GM12878 (cell line): ENCODE results near the gene ZBTB16. TPM values are rescaled to one million over a fixed set of nuclear protein-coding genes. Genes with fewer than 3 reads are reported as not detected.

Source experiments
- ATAC-seq: fragments of 200-7000 bp; cut with Tn5 transposase; 3 replicates; pipeline ENCODE4 v1.9.1; 2020; ENCODE audit warnings: mild to moderate bottlenecking, moderate library complexity
- BruUV-seq: library from RNA; stranded (reverse); fragments of 400-500 nt; replicated peaks from 2 replicates; lab custom pipeline; 2021; lab: Mats Ljungman, UMichigan
- CTCF ChIA-PET: fragments of 300-600 bp; sonication (Branson Sonifier 250); formaldehyde crosslinking; extraction: SDS; loops from one replicate; lab custom pipeline; 2021; ENCODE audit warnings: inconsistent platforms; lab: Yijun Ruan, JAX
- POLR2A ChIA-PET: fragments of 350-600 bp; formaldehyde crosslinking; extraction: SDS; loops from one replicate; lab custom pipeline; 2021; ENCODE audit warnings: inconsistent platforms; lab: Charles Lee
- RAD21 ChIA-PET: fragments of 300-600 bp; sonication (Branson Sonifier 250); formaldehyde crosslinking; loops from one replicate; lab custom pipeline; 2023; ENCODE audit warnings: antibody characterized with exemption; ENCODE audit not compliant: unreplicated experiment; lab: Charles Lee
- SMC1A ChIA-PET: fragments of 300-600 bp; sonication (Branson Sonifier 250); formaldehyde crosslinking; loops from one replicate; lab custom pipeline; 2023; ENCODE audit not compliant: unreplicated experiment, uncharacterized antibody; lab: Charles Lee
- DNase-seq: peaks from one replicate; pipeline ENCODE4 v3.0.0-alpha.2; 2011; ENCODE audit warnings: low read depth, low spot score
- FAIRE-seq: peaks from 3 replicates; lab custom pipeline; 2011; peaks lifted over from hg19 to GRCh38; lab: Jason Lieb, UNC
- H2AFZ ChIP-seq: 2 replicates; pipeline ENCODE4 v1.6.0; 2011; ENCODE audit warnings: low read depth, low read length, control low read depth; ENCODE audit not compliant: control insufficient read depth
- H3K27ac ChIP-seq: 2 replicates; pipeline ENCODE4 v1.5.1; 2011; ENCODE audit warnings: control low read depth; ENCODE audit not compliant: control insufficient read depth, insufficient read depth
- H3K27me3 ChIP-seq, 2 experiments: replicated peaks in 1 of 2; 2 replicates each; pipeline versions ENCODE4 v1.6.0 to v1.6.1; 2011; ENCODE audit warnings: low read length in 1 of 2; ENCODE audit not compliant: control insufficient read depth in 2 of 2, insufficient read depth in 2 of 2
- H3K36me3 ChIP-seq, 2 experiments: 2 replicates each; pipeline ENCODE4 v1.5.1; 2011; ENCODE audit warnings: low read length in 1 of 2; ENCODE audit not compliant: control insufficient read depth in 2 of 2, insufficient read depth in 2 of 2
- H3K4me1 ChIP-seq: 2 replicates; pipeline ENCODE4 v1.6.1; 2011; ENCODE audit warnings: mild to moderate bottlenecking, low read length, moderate library complexity, mixed read lengths; ENCODE audit not compliant: control insufficient read depth, insufficient read depth
- H3K4me2 ChIP-seq: 2 replicates; pipeline ENCODE4 v1.6.0; 2011; ENCODE audit warnings: control low read depth; ENCODE audit not compliant: control insufficient read depth, insufficient read depth
- H3K4me3 ChIP-seq: fragments of 200-600 bp; sonication (generic); 2 replicates; pipeline ENCODE4 v1.5.1; 2016
- H3K79me2 ChIP-seq: 2 replicates; pipeline ENCODE4 v1.6.0; 2011; ENCODE audit warnings: low read length; ENCODE audit not compliant: control insufficient read depth, insufficient read depth
- H3K9ac ChIP-seq: 2 replicates; pipeline ENCODE4 v1.8.0; 2011; ENCODE audit warnings: low read length, control low read depth, mixed read lengths; ENCODE audit not compliant: control insufficient read depth, insufficient read depth
- H3K9me3 ChIP-seq: replicated peaks from 3 replicates; pipeline ENCODE4 v1.5.1; 2011; ENCODE audit warnings: mild to moderate bottlenecking, low read length; ENCODE audit not compliant: control insufficient read depth, insufficient read depth
- H4K20me1 ChIP-seq: 2 replicates; pipeline ENCODE4 v1.6.0; 2011; ENCODE audit not compliant: control insufficient read depth, insufficient read depth
- FOXK2 ChIP-seq: fragments of 450-650 bp; IDR thresholded peaks from 2 replicates; pipeline ENCODE4 v1.6.1; 2017; ENCODE audit warnings: mild to moderate bottlenecking, moderate library complexity
- IRF4 ChIP-seq: IDR thresholded peaks from 2 replicates; pipeline ENCODE4 v1.6.1; 2011; ENCODE audit warnings: low read depth, low read length
- USF1 ChIP-seq: IDR thresholded peaks from 2 replicates; pipeline ENCODE4 v1.6.1; 2011; ENCODE audit warnings: borderline replicate concordance, low read depth, mild to moderate bottlenecking, moderate library complexity, mixed read lengths, low read length; ENCODE audit not compliant: insufficient read depth; ENCODE audit errors: extremely low read length
- WGBS: methylation state at CpG from one replicate; pipeline ENCODE4 v1.1.6; 2016; ENCODE audit warnings: low lambda C conversion rate; ENCODE audit not compliant: insufficient replicate concordance, insufficient coverage; ENCODE audit errors: missing lambda C conversion rate; 5-methylcytosine and 5-hydroxymethylcytosine counted together
- in situ Hi-C: fragments of 300-500 bp; cut with MboI; formaldehyde crosslinking; loops from 9 replicates; pipeline ENCODE4 v1.14.3; 2018; ENCODE audit warnings: mixed read lengths
- intact Hi-C: fragments of 100-400 bp; cut with micrococcal nuclease; formaldehyde crosslinking; loops from one replicate; pipeline ENCODE4 v1.14.2; 2022; ENCODE audit not compliant: unreplicated experiment
- polyA plus RNA-seq, 11 experiments: library from polyadenylated mRNA; depleted of rRNA in 4 of 11; unstranded in 6 of 11; stranded (reverse) in 5 of 11; fragments of >200 nt; fragmentation: Nextera tagmentation in 4 of 11; fragmentation: Illumina TruSeq in 1 of 11; extraction: Ambion mirVana in 4 of 11; extraction: Trizol in 1 of 11; gene quantifications; 1 replicate in 1 of 11; 2 replicates in 10 of 11; pipeline versions ENCODE4 v1.2.1 to v1.2.3, GENCODE V29; 2011 to 2016; ENCODE audit warnings: inconsistent platforms in 2 of 11, missing spikeins in 2 of 11, low read depth in 1 of 11
- total RNA-seq, 4 experiments: library from RNA; depleted of rRNA in 3 of 4; stranded (reverse); fragments of >200 nt in 3 of 4; fragmentation: Illumina TruSeq in 1 of 4; extraction: Trizol in 1 of 4; gene quantifications; 2 replicates each; pipeline versions ENCODE4 v1.2.1 to v1.2.3, GENCODE V29; 2013 to 2021
- TF ChIP-seq, protein P1 (sequence below): fragments of 450-650 bp; IDR thresholded peaks from 2 replicates; pipeline ENCODE4 v1.6.1; 2018; ENCODE audit warnings: mild to moderate bottlenecking, low read depth, moderate library complexity; ENCODE audit not compliant: partially characterized antibody

ZBTB16 gene
- total and polyA plus RNA-seq, 10 of the 15 experiments (the other 5 are each of a cell fraction or from before 2014, with no cell fraction given), result 0.38 TPM; not detected in 9

DNA sequence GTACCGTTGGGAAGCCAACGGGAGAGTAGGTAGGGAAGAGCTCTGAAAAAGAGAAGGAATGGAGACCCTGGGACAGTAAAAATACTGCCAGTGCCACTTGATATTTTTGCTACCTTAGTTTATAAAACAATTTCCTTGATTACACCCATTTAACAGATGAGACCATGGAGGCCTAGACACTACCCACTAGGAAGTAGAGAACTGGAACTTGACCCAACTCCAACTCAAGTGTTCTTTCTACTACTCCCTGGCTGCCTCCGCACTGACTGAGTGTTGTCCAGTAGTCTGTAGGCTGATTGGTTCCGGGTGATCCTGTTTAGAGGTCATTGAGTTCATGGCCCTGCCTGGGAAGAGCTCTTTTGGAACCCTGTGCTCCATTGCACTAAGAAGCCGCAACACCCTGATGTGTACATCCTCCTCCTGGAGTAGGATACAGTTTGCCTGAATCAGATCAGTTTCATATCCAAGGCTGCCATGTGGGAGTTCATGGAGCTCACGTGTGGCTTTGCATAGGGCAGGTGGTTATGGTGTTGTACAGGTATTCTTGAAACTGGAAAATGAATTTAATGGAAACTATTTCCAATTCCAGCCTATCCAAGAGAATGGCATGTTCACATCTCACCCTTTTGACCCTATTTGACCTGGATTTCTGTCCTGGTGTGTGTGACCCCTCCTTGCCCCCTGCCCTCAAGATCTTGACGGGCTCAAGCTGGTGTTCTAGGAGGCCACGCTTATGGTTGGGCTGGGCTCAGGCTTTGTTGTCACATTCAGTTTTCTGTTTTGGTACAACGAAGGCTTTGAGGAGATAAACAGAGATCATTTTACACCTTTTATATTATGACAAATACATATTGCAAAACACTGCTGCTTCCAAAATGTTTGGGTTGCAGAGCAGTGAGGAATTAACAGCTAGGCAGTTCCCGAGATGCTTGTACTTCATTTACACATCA, 134.5 kb downstream of the ZBTB16 start:
- H3K36me3 ChIP-seq, result no peaks in the 10 kb centered on the region
- H3K27ac ChIP-seq, result no peak overlapping the region
- intact Hi-C loops, result no loop called here
- no peak for DNase-seq
- BruUV-seq, result no TSS peak
- no peak overlapping the region for H3K4me2 ChIP-seq
- POLR2A ChIA-PET, result no interaction called here
- RAD21 ChIA-PET, result no interaction called here
- H3K79me2 ChIP-seq, result no peaks in the 10 kb centered on the region
- CTCF ChIA-PET, result interaction anchor here (1.2 kb wide), 2 partner anchors 68 to 202 kb away, joined by 3 read pairs; no protein-coding TSS in a partner anchor
- no peaks in the 10 kb centered on the region for H3K4me1 ChIP-seq
- H3K4me3 ChIP-seq, result no peak overlapping the region
- H4K20me1 ChIP-seq, result no peaks in the 10 kb centered on the region
- 17% methylated on average over 10 of the region's 10 CpGs for WGBS
- no peak for ATAC-seq
- TF ChIP-seq FOXK2 (no peak), USF1 (no peak), IRF4 (no peak)
- TF ChIP-seq, protein P1, sequence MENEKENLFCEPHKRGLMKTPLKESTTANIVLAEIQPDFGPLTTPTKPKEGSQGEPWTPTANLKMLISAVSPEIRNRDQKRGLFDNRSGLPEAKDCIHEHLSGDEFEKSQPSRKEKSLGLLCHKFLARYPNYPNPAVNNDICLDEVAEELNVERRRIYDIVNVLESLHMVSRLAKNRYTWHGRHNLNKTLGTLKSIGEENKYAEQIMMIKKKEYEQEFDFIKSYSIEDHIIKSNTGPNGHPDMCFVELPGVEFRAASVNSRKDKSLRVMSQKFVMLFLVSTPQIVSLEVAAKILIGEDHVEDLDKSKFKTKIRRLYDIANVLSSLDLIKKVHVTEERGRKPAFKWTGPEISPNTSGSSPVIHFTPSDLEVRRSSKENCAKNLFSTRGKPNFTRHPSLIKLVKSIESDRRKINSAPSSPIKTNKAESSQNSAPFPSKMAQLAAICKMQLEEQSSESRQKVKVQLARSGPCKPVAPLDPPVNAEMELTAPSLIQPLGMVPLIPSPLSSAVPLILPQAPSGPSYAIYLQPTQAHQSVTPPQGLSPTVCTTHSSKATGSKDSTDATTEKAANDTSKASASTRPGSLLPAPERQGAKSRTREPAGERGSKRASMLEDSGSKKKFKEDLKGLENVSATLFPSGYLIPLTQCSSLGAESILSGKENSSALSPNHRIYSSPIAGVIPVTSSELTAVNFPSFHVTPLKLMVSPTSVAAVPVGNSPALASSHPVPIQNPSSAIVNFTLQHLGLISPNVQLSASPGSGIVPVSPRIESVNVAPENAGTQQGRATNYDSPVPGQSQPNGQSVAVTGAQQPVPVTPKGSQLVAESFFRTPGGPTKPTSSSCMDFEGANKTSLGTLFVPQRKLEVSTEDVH, result no peak
- no peak overlapping the region for H3K9ac ChIP-seq
- no peak for FAIRE-seq
- H3K27me3 ChIP-seq, result no peaks in the 10 kb centered on the region
- H2AFZ ChIP-seq, result no peak overlapping the region
- in situ Hi-C loops, result no loop called here
- H3K9me3 ChIP-seq, result peaks cover 1% of the 10 kb centered on the region; the same call in 2 of the 3 replicates
- SMC1A ChIA-PET, result no interaction called here
